Muscle layer of duodenum (tissue), 2 donors: ENCODE measurements around the gene CRIM1.

Experiments
- H3K27ac ChIP-seq: one replicate; pipeline ENCODE4 v1.7.0; 2013; ENCODE audit warnings: mild to moderate bottlenecking, low read length
- H3K27me3 ChIP-seq: one replicate; pipeline ENCODE4 v1.7.0; 2013; ENCODE audit warnings: low read depth, mild to moderate bottlenecking, control low read depth, low read length
- H3K36me3 ChIP-seq, 2 donors: one replicate each; pipeline ENCODE4 v1.7.0; 2013; ENCODE audit warnings: low read length in 2 of 2, control low read depth in 1 of 2, mild to moderate bottlenecking in 1 of 2; ENCODE audit not compliant: insufficient read depth in 2 of 2, control insufficient read depth in 1 of 2
- H3K4me1 ChIP-seq, 2 donors: one replicate each; pipeline ENCODE4 v1.7.0; 2013; ENCODE audit warnings: low read length in 2 of 2, mild to moderate bottlenecking in 2 of 2, control low read depth in 1 of 2, moderate library complexity in 1 of 2; ENCODE audit not compliant: insufficient read depth in 2 of 2, control insufficient read depth in 1 of 2
- H3K4me3 ChIP-seq, 2 donors: one replicate each; pipeline ENCODE4 v1.7.0; 2013; ENCODE audit warnings: low read length in 2 of 2, low read depth in 1 of 2, mild to moderate bottlenecking in 1 of 2
- H3K9me3 ChIP-seq, 2 donors: one replicate each; pipeline ENCODE4 v1.7.0; 2013; ENCODE audit warnings: low read length in 2 of 2, control low read depth in 1 of 2, mild to moderate bottlenecking in 1 of 2; ENCODE audit not compliant: control insufficient read depth in 1 of 2
- donor health status: healthy.

Gene CRIM1

GRCh38 chr2:36479406-36479805 is 123.8 kb downstream of the CRIM1 start:
- Histone ChIP-seq H3K27ac (no peak overlapping the region), H3K4me3 (no peak overlapping the region), H3K9me3 (peaks cover 8 to 10% of the 10 kb centered on the region in 2 donors), H3K36me3 (peaks cover 24 to 41% of the 10 kb centered on the region in 2 donors), H3K27me3 (no peaks in the 10 kb centered on the region), H3K4me1 (no peaks in the 10 kb centered on the region)

- no peak overlapping the region for H3K27ac ChIP-seq
- H3K36me3 ChIP-seq = peaks cover 24 to 39% of the 10 kb centered on the region in 2 donors
Observed at GRCh38 chr2:36480028-36480427, 124.5 kb downstream of the CRIM1 start.

GRCh38 chr2:36480636-36481035 is 125.1 kb downstream of the CRIM1 start:
- Histone ChIP-seq H3K27ac (no peak overlapping the region), H3K4me1 (peaks cover 4 to 9% of the 10 kb centered on the region in 2 donors), H3K27me3 (no peaks in the 10 kb centered on the region), H3K36me3 (peaks cover 24 to 37% of the 10 kb centered on the region in 2 donors), H3K4me3 (no peak overlapping the region), H3K9me3 (peaks cover 8 to 10% of the 10 kb centered on the region in 2 donors)

More at GRCh38 chr2:36480028-36480427, 124.5 kb downstream of the CRIM1 start:
- H3K27me3 ChIP-seq = no peaks in the 10 kb centered on the region
- no peak overlapping the region for H3K4me3 ChIP-seq
- peaks cover 8 to 10% of the 10 kb centered on the region in 2 donors for H3K9me3 ChIP-seq
- peaks cover 2 to 3% of the 10 kb centered on the region in 2 donors for H3K4me1 ChIP-seq

- Histone ChIP-seq H3K27me3 (no peaks in the 10 kb centered on the region), H3K27ac (peak overlapping the region; percentile 74), H3K4me1 (peaks cover 8 to 13% of the 10 kb centered on the region in 2 donors), H3K4me3 (no peak overlapping the region), H3K36me3 (peaks cover 23 to 36% of the 10 kb centered on the region in 2 donors), H3K9me3 (peaks cover 0 to 2% of the 10 kb centered on the region in 2 donors)
Observed at GRCh38 chr2:36481709-36482108, 126.1 kb downstream of the CRIM1 start.

DNA sequence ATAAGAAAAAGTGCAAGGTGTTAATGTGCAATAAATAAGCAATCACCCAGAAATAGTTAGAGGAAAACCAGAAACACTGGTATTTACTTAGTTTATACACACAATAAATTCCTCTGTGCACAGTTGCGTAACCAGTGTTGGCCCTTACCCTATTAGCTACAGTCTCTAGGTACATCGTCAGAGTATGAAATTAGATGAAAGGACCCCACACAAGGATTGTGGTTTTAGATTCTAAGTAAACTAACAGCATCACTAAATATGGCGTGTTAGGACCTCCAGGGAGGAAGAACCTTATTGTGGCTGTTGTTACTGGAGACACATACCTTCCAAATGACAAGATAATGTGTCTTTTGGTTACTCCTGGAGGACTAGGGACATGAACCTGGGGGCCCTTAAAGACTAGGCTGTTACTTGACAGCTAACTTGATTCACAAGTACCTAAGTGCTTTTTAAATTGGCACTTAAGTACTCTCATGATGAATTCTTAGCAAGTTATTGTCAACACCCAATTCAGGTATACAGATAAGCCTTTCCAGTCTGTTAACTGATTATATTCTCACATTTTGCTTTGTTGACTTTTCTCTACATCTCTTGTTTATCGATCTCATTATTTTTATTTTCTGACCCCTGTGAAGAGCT is 127.1 kb downstream of the CRIM1 start:
- Histone ChIP-seq H3K27ac (peak overlapping the region; percentile 74), H3K27me3 (no peaks in the 10 kb centered on the region), H3K4me3 (no peak overlapping the region), H3K36me3 (peaks cover 13 to 26% of the 10 kb centered on the region in 2 donors), H3K4me1 (peaks cover 13 to 14% of the 10 kb centered on the region in 2 donors), H3K9me3 (no peaks in the 10 kb centered on the region)

DNA sequence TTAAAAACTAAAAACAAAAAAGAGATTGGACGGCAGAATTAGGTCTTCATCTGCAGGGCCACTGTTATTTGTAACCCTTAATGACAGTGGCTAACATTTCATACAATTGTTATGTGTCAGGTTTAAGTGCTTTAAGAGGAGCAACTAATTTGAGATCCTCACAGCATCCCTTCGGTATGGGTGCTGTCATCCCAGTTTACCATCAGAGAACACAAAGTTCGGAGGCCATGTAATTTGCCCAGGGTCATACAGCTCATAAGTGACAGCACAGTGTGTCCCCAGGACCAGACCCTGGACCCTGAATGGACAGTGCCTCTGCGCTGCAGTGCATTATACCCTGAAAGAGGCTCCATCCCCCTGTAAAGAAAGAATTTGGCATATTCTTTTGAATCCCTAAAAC is 127.7 kb downstream of the CRIM1 start:
- Histone ChIP-seq H3K27me3 (no peaks in the 10 kb centered on the region), H3K4me1 (peaks cover 13 to 14% of the 10 kb centered on the region in 2 donors), H3K36me3 (peaks cover 13 to 25% of the 10 kb centered on the region in 2 donors), H3K27ac (peak overlapping the region; percentile 74), H3K9me3 (no peaks in the 10 kb centered on the region), H3K4me3 (no peak overlapping the region)

GRCh38 chr2:36484454-36484853 is 128.9 kb downstream of the CRIM1 start:
- peaks cover 8 to 15% of the 10 kb centered on the region in 2 donors for H3K36me3 ChIP-seq
- H3K27ac ChIP-seq = peak overlapping the region; percentile 88
- peaks cover 13 to 14% of the 10 kb centered on the region in 2 donors for H3K4me1 ChIP-seq

DNA sequence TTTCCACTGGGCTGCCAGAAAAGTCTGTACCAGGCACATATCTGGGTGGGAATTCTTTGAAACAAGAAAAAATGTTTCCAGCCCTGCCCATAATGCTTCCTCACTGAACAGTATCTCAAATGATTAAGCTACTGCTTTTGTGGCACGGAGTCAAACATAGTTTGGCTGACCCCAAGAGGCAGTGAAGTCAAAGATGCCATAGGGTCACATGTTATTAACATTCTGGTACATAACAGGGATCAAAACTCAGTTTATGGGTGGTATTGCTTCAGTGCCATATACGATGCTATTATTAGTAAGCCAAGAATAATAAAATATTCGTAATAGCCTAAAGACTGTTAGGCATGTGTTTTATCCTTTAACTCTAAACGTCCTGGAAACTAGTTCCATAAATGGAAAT is 129.9 kb downstream of the CRIM1 start:
- no peaks in the 10 kb centered on the region for H3K27me3 ChIP-seq
- peaks cover 13 to 14% of the 10 kb centered on the region in 2 donors for H3K4me1 ChIP-seq
- H3K9me3 ChIP-seq = no peaks in the 10 kb centered on the region
- peak overlapping the region; percentile 88 for H3K27ac ChIP-seq
- H3K4me3 ChIP-seq = no peak overlapping the region
- peaks cover 0 to 6% of the 10 kb centered on the region in 2 donors for H3K36me3 ChIP-seq

More at GRCh38 chr2:36484454-36484853, 128.9 kb downstream of the CRIM1 start:
- Histone ChIP-seq H3K4me3 (no peak overlapping the region), H3K9me3 (no peaks in the 10 kb centered on the region), H3K27me3 (no peaks in the 10 kb centered on the region)

DNA sequence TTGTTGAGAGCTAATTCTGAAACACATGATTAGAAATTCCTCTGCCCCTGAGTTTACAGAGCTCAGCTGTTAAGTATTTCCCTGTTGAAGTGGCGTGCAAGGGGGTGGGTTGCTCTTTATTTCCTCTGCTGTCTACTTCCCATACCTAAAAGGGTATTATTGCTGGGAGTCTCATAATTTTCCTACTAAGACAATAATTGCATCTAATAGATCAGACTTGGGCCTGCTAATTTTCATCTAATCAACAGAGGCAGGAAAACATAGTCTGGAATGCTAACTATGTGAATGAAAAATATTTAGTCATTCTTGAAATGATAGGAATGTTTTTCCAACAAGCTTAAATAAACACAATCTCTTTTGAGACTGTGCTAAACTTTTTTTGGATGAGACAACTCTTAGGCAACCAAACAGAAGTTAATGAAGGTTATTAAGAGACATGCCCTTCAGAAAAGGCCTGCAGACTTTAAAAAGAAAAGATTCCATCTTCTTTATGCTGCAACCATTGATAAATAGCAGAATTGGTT is 131.0 kb downstream of the CRIM1 start:
- Histone ChIP-seq H3K27ac (peak overlapping the region; percentile 88), H3K4me1 (peaks cover 13 to 14% of the 10 kb centered on the region in 2 donors), H3K9me3 (no peaks in the 10 kb centered on the region), H3K4me3 (no peak overlapping the region), H3K27me3 (no peaks in the 10 kb centered on the region), H3K36me3 (peaks cover 0 to 4% of the 10 kb centered on the region in 2 donors)

GRCh38 chr2:36487947-36488346 is 132.4 kb downstream of the CRIM1 start:
- Histone ChIP-seq H3K36me3 (no peaks in the 10 kb centered on the region), H3K27me3 (no peaks in the 10 kb centered on the region), H3K4me1 (peaks cover 13 to 14% of the 10 kb centered on the region in 2 donors), H3K9me3 (no peaks in the 10 kb centered on the region), H3K27ac (peak overlapping the region; percentile 67), H3K4me3 (no peak overlapping the region)

GRCh38 chr2:36489281-36489680 is 133.7 kb downstream of the CRIM1 start:
- Histone ChIP-seq H3K27ac (no peak overlapping the region), H3K27me3 (no peaks in the 10 kb centered on the region), H3K4me3 (no peak overlapping the region), H3K4me1 (peaks cover 13 to 14% of the 10 kb centered on the region in 2 donors), H3K9me3 (no peaks in the 10 kb centered on the region), H3K36me3 (no peaks in the 10 kb centered on the region)
